ENCODE data around the gene CDT1. TPM values are rescaled to one million over a fixed set of nuclear protein-coding genes. Genes with fewer than 3 reads are reported as not detected.

The CDT1 gene
- total RNA-seq, 1 experiment from 2014 or later: 74.1 TPM

DNA sequence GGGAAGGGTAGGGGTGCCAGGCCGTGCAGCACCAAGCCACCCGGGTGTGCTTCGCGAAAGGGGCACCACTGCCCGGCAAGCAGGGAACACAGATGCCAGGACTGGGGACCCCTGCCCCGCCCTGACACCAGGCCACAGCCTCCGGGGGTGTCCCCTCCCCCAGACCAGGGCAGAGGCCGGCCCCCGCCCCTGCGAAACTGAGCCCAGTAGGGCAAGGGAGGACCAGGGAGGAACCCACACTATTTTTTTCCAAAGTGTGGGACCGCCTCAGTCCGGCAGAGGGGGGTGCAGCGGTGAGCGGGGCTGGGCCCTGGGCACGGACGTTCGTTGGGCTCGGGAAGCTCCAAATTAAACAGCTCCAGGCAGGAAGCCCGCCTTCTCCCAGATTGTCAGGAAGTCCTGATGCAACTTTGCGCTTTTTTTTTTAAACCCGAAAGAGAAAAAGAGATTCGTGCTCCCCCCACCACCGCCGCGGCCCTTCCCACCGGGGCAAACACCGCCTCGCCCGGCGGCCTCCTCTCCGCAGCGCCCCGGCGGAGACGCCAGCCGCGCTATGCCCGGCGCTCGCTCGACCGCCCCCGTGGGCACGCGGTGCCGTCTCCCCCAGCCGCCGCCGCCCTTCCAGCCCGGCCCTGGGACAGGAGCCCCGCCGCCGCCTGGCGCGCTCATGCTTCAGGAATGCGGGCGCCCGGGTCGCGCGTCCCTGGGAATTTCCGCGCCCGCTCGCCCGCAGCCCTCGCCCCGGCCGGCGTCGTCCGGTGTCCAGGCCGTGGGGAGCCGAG is 19.3 kb upstream of the CDT1 start:
- H3K79me1 ChIP-seq (ENCODE audit: insufficient read depth, low read depth, low read length, poor library complexity, severe bottlenecking): no peaks in the 10 kb centered on the region
- Mint-ChIP-seq H3K36me3 (ENCODE audit: insufficient read depth in 1 of 3, low read depth in 3 of 3) (no peaks in the 10 kb centered on the region), H3K4me3 (peak overlapping the region; percentile 73 to 80), H3K9me3 (no peaks in the 10 kb centered on the region), H3K27me3 (ENCODE audit: low read depth) (peaks cover 6% of the 10 kb centered on the region; the same call in 1 of the 2 replicates), H3K27ac (no peak overlapping the region), H3K4me1 (peaks cover 19% of the 10 kb centered on the region in 2 experiments)
- WGBS (ENCODE audit: extremely low coverage, insufficient read length, low lambda C conversion rate): no CpG with 5 or more reads among the region's 74 CpGs
- H3K27me3 ChIP-seq (ENCODE audit: insufficient read depth, low read length): no peaks in the 10 kb centered on the region
- H2AFZ ChIP-seq (ENCODE audit: low read length): no peak overlapping the region
- no peak overlapping the region for H3K23ac ChIP-seq (ENCODE audit: insufficient read length, low read depth, low read length)
- H3T11ph ChIP-seq (ENCODE audit: low read length): no peak overlapping the region
- peaks cover 2% of the 10 kb centered on the region for H4K20me1 ChIP-seq (ENCODE audit: control insufficient read depth, insufficient read depth, insufficient read length)
- H3K4me2 ChIP-seq (ENCODE audit: insufficient read depth, insufficient read length, low read length): peak overlapping the region; percentile 28
- no peaks in the 10 kb centered on the region for H3K4me1 ChIP-seq (ENCODE audit: insufficient read depth, low read length)
- H2BK120ac ChIP-seq (ENCODE audit: low read depth, low read length, poor library complexity, severe bottlenecking): no peak overlapping the region
- H4K91ac ChIP-seq (ENCODE audit: insufficient read length, low read depth, low read length): no peak overlapping the region
- H4K8ac ChIP-seq (replicated peaks; ENCODE audit: insufficient read length, low read depth, low read length): no peak overlapping the region
- peak; percentile 64 for DNase-seq
- no peak overlapping the region for H2BK12ac ChIP-seq (ENCODE audit: insufficient read length, low read depth, low read length)
- H3K79me2 ChIP-seq (ENCODE audit: insufficient read depth, low read length): peaks cover 4% of the 10 kb centered on the region; the same call in 1 of the 2 replicates
- no peak overlapping the region for H2BK5ac ChIP-seq (ENCODE audit: insufficient read length, low read length)
- H3K14ac ChIP-seq (ENCODE audit: insufficient read depth, low read length): peak overlapping the region; percentile 86
- no peak overlapping the region for H2BK15ac ChIP-seq (ENCODE audit: low read depth, low read length)
- H2BK20ac ChIP-seq (ENCODE audit: low read depth, low read length, poor library complexity, severe bottlenecking): no peak overlapping the region
- H3K23me2 ChIP-seq (ENCODE audit: insufficient read length, low read depth, low read length, poor library complexity, severe bottlenecking): peaks cover 10% of the 10 kb centered on the region
- H3K4ac ChIP-seq (ENCODE audit: low read depth, low read length): no peak overlapping the region
- H2AK5ac ChIP-seq (ENCODE audit: insufficient read length, low read length): no peak overlapping the region
- no peak overlapping the region for H3K27ac ChIP-seq (ENCODE audit: insufficient read length, low read depth, low read length)
- H4K5ac ChIP-seq (ENCODE audit: insufficient read length, low read depth, low read length): no peak overlapping the region
- H3K9me3 ChIP-seq (ENCODE audit: control insufficient read depth, low read depth, low read length): no peaks in the 10 kb centered on the region
- TF ChIP-seq CTCF (conservative IDR thresholded peaks at IDR 0.05): peak; percentile 62
- H3K18ac ChIP-seq (ENCODE audit: insufficient read length, low read depth, low read length): no peak overlapping the region
- H3K9ac ChIP-seq (ENCODE audit: extremely low read depth, insufficient read length, low read length): no peak overlapping the region
- no peak overlapping the region for H3K56ac ChIP-seq (ENCODE audit: insufficient read length, low read depth, low read length)

Data from H9 (cell line).